Measurements from ENCODE around the gene MORC1.

MORC1 gene

GRCh38 chr3:108985844-108986243, 132.1 kb downstream of the MORC1 start:
- no peak for TF ChIP-seq CTCF (IDR thresholded peaks at IDR 0.05; ENCODE audit: extremely low read depth, insufficient read depth, missing control alignments)
- DNase-seq (ENCODE audit: low spot score), result no peak
- in situ Hi-C loops (cut with MboI; ENCODE audit: low pct_unique_long_range_greater_than_20kb, low sequenced_read_pairs, unreplicated experiment), result no loop called here

GRCh38 chr3:108983051-108983450, 134.9 kb downstream of the MORC1 start:
- in situ Hi-C loops (cut with MboI; ENCODE audit: low pct_unique_long_range_greater_than_20kb, low sequenced_read_pairs, unreplicated experiment), result no loop called here
- no peak for DNase-seq (ENCODE audit: low spot score)
- TF ChIP-seq CTCF (IDR thresholded peaks at IDR 0.05; ENCODE audit: extremely low read depth, insufficient read depth, missing control alignments), result no peak

GRCh38 chr3:108976058-108976457, 141.9 kb downstream of the MORC1 start:
- DNase-seq (ENCODE audit: low spot score), result no peak
- TF ChIP-seq CTCF (IDR thresholded peaks at IDR 0.05; ENCODE audit: extremely low read depth, insufficient read depth, missing control alignments), result no peak
- in situ Hi-C loops (cut with MboI; ENCODE audit: low pct_unique_long_range_greater_than_20kb, low sequenced_read_pairs, unreplicated experiment), result no loop called here

- in situ Hi-C loops (cut with MboI; ENCODE audit: low pct_unique_long_range_greater_than_20kb, low sequenced_read_pairs, unreplicated experiment), result no loop called here
- TF ChIP-seq CTCF (IDR thresholded peaks at IDR 0.05; ENCODE audit: extremely low read depth, insufficient read depth, missing control alignments), result no peak
- no peak for DNase-seq (ENCODE audit: low spot score)
These were observed 144.9 kb downstream of the MORC1 start for GRCh38 chr3:108973019-108973418.

GRCh38 chr3:108972482-108972881, 145.5 kb downstream of the MORC1 start:
- in situ Hi-C loops (cut with MboI; ENCODE audit: low pct_unique_long_range_greater_than_20kb, low sequenced_read_pairs, unreplicated experiment), result no loop called here
- DNase-seq (ENCODE audit: low spot score), result no peak
- TF ChIP-seq CTCF (IDR thresholded peaks at IDR 0.05; ENCODE audit: extremely low read depth, insufficient read depth, missing control alignments), result no peak

- no peak for TF ChIP-seq CTCF (IDR thresholded peaks at IDR 0.05; ENCODE audit: extremely low read depth, insufficient read depth, missing control alignments)
- in situ Hi-C loops (cut with MboI; ENCODE audit: low pct_unique_long_range_greater_than_20kb, low sequenced_read_pairs, unreplicated experiment), result no loop called here
- no peak for DNase-seq (ENCODE audit: low spot score)
These were observed 147.4 kb downstream of the MORC1 start for GRCh38 chr3:108970561-108970960.

GRCh38 chr3:108966773-108967172, 151.2 kb downstream of the MORC1 start:
- TF ChIP-seq CTCF (IDR thresholded peaks at IDR 0.05; ENCODE audit: extremely low read depth, insufficient read depth, missing control alignments), result no peak
- in situ Hi-C loops (cut with MboI; ENCODE audit: low pct_unique_long_range_greater_than_20kb, low sequenced_read_pairs, unreplicated experiment), result no loop called here
- no peak for DNase-seq (ENCODE audit: low spot score)

Measured in GM13977 (cell line).